D341Med (cell line): ENCODE measurements around the gene CELF1.
A peak's percentile ranks its signal among the peaks of the same experiment; 100 is the strongest.

Source experiments
- DNase-seq: peaks from one replicate; pipeline ENCODE4 v3.0.0; 2012; ENCODE audit warnings: low spot score

Gene CELF1

DNA sequence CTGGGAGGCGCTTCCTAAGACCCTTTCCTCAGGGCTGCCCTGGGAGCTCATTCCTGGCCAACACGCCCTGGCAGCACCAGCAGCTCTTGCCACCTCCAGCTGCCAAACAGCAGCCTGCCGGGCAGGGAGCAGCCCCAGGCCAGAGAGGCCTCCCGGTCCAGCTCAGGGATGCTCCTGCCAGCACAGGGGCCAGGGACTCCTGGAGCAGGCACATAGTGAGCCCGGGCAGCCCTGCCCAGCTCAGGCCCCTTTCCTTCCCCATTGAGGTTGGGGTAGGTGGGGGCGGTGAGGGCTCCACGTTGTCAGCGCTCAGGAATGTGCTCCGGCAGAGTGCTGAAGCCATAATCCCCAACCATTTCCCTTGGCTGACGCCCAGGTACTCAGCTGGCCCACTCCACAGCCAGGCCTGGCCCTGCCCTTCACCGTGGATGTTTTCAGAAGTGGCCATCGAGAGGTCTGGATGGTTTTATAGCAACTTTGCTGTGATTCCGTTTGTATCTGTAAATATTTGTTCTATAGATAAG lies 136.9 kb downstream of the CELF1 start:
- DNase-seq: peak; percentile 74
